ENCODE data around the gene TTC9.

TTC9 gene

GRCh38 chr14:70641548-70642302 lies at the start of gene TTC9:
TTC9 (plus strand) TSS chr14:70641916; CDS start chr14:70642130, 214 bp downstream.
- DNase-seq: no peak

DNA sequence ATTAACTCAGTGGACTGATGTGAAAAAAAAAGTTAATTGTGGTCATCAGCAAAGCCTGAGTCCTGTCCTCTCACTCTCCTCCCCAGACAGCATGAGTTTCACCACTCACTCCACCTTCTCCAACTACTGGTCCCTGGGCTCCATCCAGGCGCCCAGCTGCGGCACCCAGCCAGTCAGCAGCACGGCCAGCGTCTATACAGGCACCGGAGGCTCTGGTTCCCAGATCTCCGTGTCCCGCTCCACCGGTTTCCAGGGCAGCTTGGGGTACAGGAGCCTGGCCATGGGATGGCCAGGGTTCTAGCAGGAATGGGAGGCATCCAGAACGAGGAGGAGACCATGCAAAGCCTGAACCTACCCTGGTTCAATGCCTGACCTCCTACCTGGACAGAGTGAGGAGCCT lies 47.3 kb upstream of the TTC9 start:
- no peak for DNase-seq

DNA sequence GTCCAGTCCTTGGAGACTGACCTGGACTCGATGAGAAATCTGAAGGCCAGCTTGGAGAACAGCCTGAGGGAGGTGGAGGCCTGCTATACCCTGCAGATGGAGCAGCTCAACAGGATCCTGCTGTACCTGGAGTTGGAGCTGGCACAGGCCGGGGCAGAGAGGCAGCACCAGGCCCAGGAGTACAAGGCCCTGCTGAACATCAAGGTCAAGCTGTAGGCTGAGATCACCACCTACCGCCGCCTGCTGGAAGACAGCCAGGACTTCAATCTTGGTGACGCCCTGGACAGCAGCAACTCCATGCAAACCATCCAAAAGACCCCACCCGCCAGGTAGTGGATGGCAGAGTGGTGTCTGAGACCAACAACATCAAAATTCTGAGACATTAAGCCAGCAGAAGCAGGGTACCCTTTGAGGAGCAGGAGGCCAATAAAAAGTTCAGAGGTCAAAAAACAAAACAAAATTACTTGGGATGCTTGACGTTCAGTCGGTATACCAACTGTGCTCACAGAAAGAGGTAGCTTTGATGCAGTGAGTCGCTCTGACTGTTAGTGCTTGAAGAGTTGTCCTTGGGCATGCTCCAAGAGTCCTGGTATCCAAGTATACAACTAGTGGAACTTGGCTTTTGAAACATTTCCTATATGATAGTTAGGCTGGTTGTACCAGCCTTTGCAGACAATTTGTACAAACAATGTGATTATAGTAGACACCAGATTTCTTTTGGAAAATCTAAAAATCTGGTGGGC lies 46.1 kb upstream of the TTC9 start:
- DNase-seq: no peak

GRCh38 chr14:70597731-70598130 lies 44.0 kb upstream of the TTC9 start:
- DNase-seq: no peak

- DNase-seq: no peak
These were observed 42.4 kb upstream of the TTC9 start for GRCh38 chr14:70599345-70599744.

GRCh38 chr14:70600382-70601157 lies 41.1 kb upstream of the TTC9 start, which contains the start of gene MED6:
MED6 (minus strand) TSS chr14:70600655; CDS start chr14:70600637, 18 bp downstream.
- DNase-seq: peak; percentile 83

GRCh38 chr14:70601162-70601561 lies 40.6 kb upstream of the TTC9 start:
- no peak for DNase-seq

GRCh38 chr14:70602254-70602653 lies 39.5 kb upstream of the TTC9 start:
- DNase-seq: no peak

DNA sequence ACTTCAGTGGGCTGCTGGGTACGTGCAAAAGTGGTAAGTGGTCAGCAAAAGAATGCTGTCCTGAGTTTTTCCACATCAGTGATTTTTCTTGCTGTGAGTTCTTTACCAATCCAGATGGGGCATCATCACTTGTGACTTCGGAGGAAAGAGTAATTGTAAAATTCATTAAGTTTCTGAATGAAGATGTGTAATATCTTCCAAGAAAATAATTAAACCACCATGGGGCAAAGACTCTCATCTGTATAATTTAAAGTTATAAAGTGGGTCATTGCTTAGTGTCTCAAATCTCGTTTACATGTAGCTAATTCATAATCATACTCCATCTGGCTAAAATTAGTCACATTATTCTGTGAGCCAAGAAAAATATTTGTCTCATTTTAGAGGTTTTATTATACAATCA lies 30.5 kb upstream of the TTC9 start:
- DNase-seq: no peak

DNA sequence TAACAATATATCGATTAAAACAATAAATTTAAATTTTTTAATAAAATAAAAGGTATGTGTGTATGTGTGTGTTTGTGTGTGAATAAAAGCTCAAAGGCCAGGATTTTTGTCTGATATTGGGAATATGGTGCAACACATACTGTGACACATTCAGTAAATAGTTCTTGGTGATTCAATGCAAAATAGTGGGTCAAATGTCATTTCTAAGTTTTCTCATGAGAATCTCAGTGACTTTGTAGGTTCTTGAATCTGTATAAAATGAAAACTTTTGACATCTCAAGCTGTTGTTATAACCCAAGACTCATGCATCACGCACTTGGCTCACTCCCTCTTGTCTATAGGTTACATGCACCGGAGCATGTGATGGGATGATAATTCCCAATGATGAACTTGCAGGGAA lies 25.1 kb upstream of the TTC9 start:
- DNase-seq: no peak

DNA sequence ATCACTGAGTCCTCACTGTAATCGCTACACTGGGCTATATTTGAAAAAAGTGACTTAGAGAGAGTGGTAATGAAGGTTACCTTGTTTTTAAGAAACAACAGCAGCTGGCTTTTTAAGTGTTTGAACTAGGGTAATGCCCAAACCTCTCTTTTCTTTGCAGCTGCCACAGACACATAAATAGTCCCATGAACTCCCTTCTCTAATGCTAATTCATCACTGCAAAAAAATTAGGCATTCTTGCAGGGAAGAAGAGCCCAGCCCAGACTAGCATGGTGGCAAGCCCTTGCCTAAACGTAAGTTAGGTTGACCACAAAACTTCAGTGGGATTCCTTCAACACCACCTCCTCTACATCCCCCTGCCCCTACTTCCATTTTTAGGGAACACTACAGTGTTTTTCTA lies 23.4 kb upstream of the TTC9 start:
- no peak for DNase-seq

GRCh38 chr14:70619708-70620107 lies 22.0 kb upstream of the TTC9 start:
- DNase-seq: no peak

DNA sequence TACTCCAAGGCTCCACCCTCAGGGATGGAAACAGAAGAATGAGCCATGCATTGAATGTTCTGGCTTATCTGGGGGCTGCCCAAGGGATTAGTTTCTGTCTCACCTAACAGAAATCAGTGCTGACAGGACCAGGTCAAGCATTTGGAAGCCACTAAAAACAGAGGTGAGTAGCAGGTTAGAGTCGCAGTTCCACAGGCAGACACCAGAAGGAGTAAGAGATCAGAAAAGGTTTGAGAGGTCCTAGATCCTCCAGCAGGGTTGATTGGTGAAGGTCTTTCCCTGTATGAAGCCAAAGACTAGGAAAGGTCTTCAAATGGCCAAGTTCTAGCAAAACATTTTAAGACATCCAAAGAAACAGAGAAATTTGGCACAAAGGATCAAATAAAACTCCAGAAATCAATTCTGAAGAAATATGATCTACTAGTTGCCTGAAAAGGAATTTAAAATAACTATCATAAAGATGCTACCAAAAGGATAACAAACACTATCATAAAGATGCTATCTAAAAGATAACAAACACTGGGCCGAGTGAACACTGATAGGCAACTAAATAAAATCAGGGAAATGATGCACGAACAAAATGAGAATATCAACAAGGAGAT lies 19.5 kb upstream of the TTC9 start:
- no peak for DNase-seq

DNA sequence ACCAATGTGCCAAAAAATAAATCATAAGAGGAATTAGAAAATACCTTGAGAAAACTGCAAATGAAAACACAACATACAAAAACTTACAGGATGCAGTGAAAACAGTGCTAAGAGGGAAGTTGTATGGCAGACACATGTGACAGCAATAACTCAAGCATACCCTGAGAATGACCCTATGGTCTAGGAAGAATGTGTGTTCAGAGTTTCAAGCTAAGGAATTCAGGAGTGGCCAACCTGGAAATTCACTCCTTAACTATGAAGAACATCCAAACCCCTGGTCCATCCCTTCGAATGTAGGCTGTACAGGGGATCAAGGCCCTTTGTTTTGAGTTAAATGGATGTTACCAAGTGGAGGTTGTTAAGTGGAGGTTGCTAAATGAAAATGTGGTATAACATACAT lies 16.7 kb upstream of the TTC9 start:
- no peak for DNase-seq

DNA sequence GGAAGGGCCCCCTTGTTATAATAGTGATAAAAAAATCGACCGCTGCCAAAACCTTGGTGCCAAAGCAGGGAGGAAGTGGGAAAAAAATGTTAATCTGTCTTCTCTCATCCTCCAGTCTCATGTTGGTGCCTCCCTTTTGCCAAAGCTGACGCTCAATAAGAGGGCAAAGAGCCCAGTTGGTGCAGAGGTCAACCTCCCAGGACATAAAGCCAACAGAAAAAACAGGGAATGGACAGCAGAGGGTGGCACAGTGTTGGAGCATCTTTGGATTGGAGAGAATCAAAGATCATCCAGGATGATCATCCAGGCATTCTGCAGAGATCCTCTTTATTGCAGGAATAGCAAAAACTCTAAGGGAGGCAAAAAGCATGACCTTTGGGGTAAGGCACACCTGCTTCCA lies 9.8 kb upstream of the TTC9 start:
- no peak for DNase-seq

DNA sequence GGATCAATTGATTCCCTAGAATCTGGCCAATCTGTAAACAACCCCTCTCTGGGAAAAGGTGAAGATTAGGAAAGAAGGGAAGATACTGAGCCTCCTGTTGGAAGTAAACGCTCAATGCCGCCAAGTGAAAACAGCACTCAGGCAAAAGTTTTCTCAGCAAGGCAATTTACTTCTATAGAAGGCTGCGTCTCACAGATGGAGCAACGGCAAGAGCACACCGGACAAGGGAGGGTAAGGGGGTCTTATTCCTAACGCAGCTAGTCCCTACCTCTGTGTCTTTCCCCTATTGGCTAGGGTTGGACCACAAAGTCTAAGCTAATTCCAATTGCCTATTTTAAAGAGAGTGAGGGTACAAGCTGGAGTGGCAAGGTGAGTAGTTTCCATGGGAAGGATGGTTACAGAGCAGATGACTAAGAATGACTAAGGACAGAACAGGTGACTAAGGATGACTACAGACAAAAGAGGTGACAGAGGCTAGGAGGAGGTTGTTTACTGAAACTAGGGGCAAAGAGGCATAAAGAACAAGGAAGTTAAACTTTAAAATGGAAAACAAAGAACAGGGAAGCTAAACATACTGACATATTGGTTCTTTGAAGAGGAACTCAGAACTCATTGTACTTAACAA lies 5.6 kb upstream of the TTC9 start:
- DNase-seq: no peak

DNA sequence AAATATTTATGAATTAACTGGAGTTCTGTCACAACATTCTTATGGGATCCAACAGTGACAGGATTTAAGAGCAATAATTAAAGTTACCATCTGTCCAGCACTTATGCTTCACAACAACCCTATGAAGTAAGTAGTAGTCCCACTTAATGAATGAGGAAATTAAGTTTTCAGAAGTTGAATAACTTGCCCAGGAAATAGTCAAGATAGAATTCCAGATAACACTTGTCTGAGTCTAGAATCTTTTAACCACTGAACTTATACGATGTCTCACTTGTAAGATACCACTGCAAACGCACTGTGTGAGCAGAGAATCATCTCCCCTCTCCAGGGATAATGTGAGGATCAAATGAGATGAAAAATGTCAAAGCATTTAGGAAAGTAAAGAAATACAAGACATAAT lies 3.3 kb upstream of the TTC9 start:
- DNase-seq: no peak

DNA sequence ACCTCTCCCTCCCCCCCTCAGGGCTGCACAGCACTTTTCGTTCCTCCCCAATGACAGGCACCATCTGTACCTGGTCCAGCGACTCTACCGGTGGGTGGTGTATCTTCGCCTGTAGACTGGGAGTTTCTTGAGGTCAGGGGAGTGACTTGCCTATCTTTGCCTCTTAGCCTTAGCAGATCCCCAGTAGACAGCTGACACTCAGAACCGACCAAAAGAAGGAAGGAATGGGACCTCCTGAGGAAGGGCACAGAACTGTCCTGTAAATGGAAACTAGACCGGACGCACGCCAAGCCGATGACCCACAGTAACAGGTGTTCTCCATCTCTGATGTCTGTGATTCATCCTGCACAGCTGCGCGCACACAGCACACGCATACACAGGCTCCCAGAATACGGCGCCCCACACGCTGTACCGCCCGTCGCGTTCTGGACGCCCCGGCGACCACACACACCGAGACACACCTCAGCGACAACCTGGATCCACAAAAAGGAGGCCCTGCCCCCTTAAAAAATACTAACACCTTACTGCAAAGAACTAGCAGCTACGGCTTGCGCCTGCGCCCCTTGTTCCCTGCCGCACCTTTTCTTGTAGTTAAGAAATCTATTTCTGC lies 673 bp upstream of the TTC9 start:
- no peak for DNase-seq

GRCh38 chr14:70642303-70643235 lies 853 bp downstream of the TTC9 start:
- DNase-seq: no peak

DNA sequence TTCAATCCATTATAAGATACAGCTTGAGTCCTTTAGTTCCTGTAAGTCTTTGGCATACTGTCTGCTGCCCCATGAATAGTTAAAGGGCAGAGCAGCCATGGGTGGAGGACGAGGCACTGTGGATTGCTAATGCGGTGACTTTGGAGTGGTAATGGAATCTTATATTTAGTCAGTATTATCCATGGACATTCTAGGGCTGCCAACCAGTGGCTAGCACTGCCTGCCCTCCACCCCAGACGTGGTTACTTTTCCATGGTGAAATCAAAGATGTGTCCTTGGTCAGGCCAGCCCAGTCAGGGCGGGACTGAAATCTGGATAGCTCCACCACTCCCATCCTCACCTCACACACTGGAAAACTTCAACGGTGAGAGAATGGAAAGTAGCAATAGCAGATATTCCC lies 2.3 kb downstream of the TTC9 start:
- no peak for DNase-seq

GRCh38 chr14:70645892-70646291 lies 4.2 kb downstream of the TTC9 start:
- DNase-seq: no peak

Measured in T1000 (cell line).